GM12872 (cell line): Measurements from ENCODE around the gene NELFCD.

ENCODE experiments used
- TF ChIP-seq, protein P1 (sequence below): IDR thresholded peaks from 3 replicates; pipeline ENCODE4 v1.5.1; 2011; ENCODE audit warnings: low read depth, mild to moderate bottlenecking, low read length, moderate library complexity; ENCODE audit not compliant: insufficient read depth

Gene NELFCD

DNA sequence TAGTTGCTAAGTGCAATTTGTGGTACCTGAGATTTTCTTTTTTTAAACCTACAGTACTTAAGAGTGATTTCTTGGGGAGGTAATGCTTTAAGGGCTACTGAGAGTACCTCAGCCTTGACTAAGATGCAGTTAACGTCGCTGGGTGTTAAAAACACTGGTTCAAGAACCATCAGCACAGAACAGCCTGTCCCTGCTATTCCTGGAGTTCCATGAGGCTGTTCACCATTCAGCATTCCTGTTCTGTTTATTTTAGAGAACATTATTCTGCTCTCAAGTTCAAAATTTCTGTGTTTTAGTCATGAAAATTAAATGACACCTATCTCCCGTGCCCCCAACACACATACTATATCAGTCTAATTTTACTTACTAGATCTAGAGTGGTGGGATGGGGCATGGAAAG is 63.2 kb downstream of the NELFCD start:
- TF ChIP-seq, protein P1, sequence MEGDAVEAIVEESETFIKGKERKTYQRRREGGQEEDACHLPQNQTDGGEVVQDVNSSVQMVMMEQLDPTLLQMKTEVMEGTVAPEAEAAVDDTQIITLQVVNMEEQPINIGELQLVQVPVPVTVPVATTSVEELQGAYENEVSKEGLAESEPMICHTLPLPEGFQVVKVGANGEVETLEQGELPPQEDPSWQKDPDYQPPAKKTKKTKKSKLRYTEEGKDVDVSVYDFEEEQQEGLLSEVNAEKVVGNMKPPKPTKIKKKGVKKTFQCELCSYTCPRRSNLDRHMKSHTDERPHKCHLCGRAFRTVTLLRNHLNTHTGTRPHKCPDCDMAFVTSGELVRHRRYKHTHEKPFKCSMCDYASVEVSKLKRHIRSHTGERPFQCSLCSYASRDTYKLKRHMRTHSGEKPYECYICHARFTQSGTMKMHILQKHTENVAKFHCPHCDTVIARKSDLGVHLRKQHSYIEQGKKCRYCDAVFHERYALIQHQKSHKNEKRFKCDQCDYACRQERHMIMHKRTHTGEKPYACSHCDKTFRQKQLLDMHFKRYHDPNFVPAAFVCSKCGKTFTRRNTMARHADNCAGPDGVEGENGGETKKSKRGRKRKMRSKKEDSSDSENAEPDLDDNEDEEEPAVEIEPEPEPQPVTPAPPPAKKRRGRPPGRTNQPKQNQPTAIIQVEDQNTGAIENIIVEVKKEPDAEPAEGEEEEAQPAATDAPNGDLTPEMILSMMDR = no peak
